Loucy (cell line): ENCODE data around the gene TTC27.

Experiments
- CTCF ChIP-seq: fragments of 200-600 bp; sonication (generic); conservative IDR thresholded peaks from 2 replicates; pipeline ENCODE4 v1.5.1; 2014; ENCODE audit warnings: mild to moderate bottlenecking, antibody characterized with exemption, low read length
- EZH2phosphoT487 ChIP-seq: fragments of 200-600 bp; IDR thresholded peaks from 2 replicates; pipeline ENCODE4 v1.6.1; 2018; ENCODE audit warnings: antibody characterized with exemption, mild to moderate bottlenecking, moderate library complexity, borderline replicate concordance

- TF ChIP-seq CTCF (no peak), EZH2phosphoT487 (no peak)
Measured at GRCh38 chr2:32627441-32627813, 423 bp upstream of the TTC27 start.
